ENCODE results near the gene ZNF532.

DNA sequence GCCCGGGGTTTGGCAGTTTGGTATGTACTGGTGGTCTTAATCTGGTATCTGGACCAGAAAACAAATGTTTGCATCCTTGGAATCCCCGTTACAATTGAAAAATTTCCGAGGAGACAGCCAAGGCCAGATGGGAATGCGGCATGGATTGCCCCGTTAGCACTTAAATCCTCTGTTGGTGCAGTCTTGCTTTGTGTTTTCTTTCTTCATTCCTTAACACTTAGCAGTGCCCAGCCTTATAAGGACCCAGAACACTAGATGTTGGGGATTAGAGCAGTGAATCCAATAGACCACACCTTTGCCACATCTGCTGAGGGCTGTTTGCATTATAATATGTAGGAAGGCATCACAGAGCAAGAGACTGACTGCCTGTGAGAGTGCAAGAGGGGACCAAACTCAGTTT, 12.8 kb upstream of the ZNF532 start:
- TF ChIP-seq, protein P1, sequence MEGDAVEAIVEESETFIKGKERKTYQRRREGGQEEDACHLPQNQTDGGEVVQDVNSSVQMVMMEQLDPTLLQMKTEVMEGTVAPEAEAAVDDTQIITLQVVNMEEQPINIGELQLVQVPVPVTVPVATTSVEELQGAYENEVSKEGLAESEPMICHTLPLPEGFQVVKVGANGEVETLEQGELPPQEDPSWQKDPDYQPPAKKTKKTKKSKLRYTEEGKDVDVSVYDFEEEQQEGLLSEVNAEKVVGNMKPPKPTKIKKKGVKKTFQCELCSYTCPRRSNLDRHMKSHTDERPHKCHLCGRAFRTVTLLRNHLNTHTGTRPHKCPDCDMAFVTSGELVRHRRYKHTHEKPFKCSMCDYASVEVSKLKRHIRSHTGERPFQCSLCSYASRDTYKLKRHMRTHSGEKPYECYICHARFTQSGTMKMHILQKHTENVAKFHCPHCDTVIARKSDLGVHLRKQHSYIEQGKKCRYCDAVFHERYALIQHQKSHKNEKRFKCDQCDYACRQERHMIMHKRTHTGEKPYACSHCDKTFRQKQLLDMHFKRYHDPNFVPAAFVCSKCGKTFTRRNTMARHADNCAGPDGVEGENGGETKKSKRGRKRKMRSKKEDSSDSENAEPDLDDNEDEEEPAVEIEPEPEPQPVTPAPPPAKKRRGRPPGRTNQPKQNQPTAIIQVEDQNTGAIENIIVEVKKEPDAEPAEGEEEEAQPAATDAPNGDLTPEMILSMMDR (IDR thresholded peaks at IDR 0.05; ENCODE audit: insufficient read depth, low read length): no peak
- TF ChIP-seq, protein P2, sequence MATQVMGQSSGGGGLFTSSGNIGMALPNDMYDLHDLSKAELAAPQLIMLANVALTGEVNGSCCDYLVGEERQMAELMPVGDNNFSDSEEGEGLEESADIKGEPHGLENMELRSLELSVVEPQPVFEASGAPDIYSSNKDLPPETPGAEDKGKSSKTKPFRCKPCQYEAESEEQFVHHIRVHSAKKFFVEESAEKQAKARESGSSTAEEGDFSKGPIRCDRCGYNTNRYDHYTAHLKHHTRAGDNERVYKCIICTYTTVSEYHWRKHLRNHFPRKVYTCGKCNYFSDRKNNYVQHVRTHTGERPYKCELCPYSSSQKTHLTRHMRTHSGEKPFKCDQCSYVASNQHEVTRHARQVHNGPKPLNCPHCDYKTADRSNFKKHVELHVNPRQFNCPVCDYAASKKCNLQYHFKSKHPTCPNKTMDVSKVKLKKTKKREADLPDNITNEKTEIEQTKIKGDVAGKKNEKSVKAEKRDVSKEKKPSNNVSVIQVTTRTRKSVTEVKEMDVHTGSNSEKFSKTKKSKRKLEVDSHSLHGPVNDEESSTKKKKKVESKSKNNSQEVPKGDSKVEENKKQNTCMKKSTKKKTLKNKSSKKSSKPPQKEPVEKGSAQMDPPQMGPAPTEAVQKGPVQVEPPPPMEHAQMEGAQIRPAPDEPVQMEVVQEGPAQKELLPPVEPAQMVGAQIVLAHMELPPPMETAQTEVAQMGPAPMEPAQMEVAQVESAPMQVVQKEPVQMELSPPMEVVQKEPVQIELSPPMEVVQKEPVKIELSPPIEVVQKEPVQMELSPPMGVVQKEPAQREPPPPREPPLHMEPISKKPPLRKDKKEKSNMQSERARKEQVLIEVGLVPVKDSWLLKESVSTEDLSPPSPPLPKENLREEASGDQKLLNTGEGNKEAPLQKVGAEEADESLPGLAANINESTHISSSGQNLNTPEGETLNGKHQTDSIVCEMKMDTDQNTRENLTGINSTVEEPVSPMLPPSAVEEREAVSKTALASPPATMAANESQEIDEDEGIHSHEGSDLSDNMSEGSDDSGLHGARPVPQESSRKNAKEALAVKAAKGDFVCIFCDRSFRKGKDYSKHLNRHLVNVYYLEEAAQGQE (IDR thresholded peaks at IDR 0.05; ENCODE audit: insufficient replicate concordance, low read depth): no peak
- no peak for TF ChIP-seq GABPA (IDR thresholded peaks at IDR 0.05; ENCODE audit: low read depth)

Data from HL-60 (cell line).